DOHH2 (cell line): Measurements from ENCODE around the gene TBC1D16.

Experiments
- H3F3A ChIP-seq: fragments of 200-600 bp; sonication (generic), shearing (Covaris generic); 2 replicates; pipeline ENCODE4 v1.6.0; 2016; ENCODE audit warnings: antibody characterized with exemption, mild to moderate bottlenecking; ENCODE audit not compliant: control insufficient read depth, insufficient read depth
- H3K27ac ChIP-seq: fragments of 200-600 bp; sonication (generic); 2 replicates; pipeline ENCODE4 v1.5.1; 2014; ENCODE audit warnings: low read depth, mild to moderate bottlenecking, low read length, moderate library complexity
- H3K27me3 ChIP-seq: fragments of 200-600 bp; sonication (generic); 2 replicates; pipeline ENCODE4 v1.6.1; 2014; ENCODE audit warnings: mild to moderate bottlenecking, low read length, mixed read lengths; ENCODE audit not compliant: control insufficient read depth
- H3K36me3 ChIP-seq: fragments of 200-600 bp; sonication (generic); 2 replicates; pipeline ENCODE4 v1.6.1; 2014; ENCODE audit warnings: mild to moderate bottlenecking, low read length, moderate library complexity, mixed read lengths; ENCODE audit not compliant: control insufficient read depth
- H3K4me1 ChIP-seq: fragments of 200-600 bp; sonication (generic); 2 replicates; pipeline ENCODE4 v1.6.1; 2014; ENCODE audit warnings: mild to moderate bottlenecking, low read length, mixed read lengths; ENCODE audit not compliant: control insufficient read depth
- H3K4me2 ChIP-seq: fragments of 200-600 bp; sonication (generic); 2 replicates; pipeline ENCODE4 v1.6.0; 2014; ENCODE audit warnings: mild to moderate bottlenecking, low read length, moderate library complexity
- H3K4me3 ChIP-seq: fragments of 200-600 bp; sonication (generic); 2 replicates; pipeline ENCODE4 v1.5.1; 2014; ENCODE audit warnings: mild to moderate bottlenecking, low read length, mixed read lengths
- H3K79me2 ChIP-seq: fragments of 200-600 bp; sonication (generic); 2 replicates; pipeline ENCODE4 v1.6.1; 2014; ENCODE audit warnings: mild to moderate bottlenecking, low read length, mixed read lengths; ENCODE audit not compliant: control insufficient read depth
- H3K9me2 ChIP-seq: fragments of 200-600 bp; sonication (generic); replicated peaks from 2 replicates; pipeline ENCODE4 v1.6.1; 2014; ENCODE audit warnings: mild to moderate bottlenecking, low read length, mixed read lengths; ENCODE audit not compliant: control insufficient read depth
- H3K9me3 ChIP-seq: fragments of 200-600 bp; sonication (generic); 2 replicates; pipeline ENCODE4 v1.6.1; 2014; ENCODE audit warnings: antibody characterized with exemption, low read length, mixed read lengths; ENCODE audit not compliant: control insufficient read depth, insufficient read depth
- H4K20me1 ChIP-seq: fragments of 200-600 bp; sonication (generic); 2 replicates; pipeline ENCODE4 v1.6.0; 2014; ENCODE audit warnings: low read depth, mild to moderate bottlenecking, antibody characterized with exemption, low read length, moderate library complexity; ENCODE audit not compliant: control insufficient read depth, insufficient read depth
- EZH2phosphoT487 ChIP-seq: fragments of 200-600 bp; sonication (generic); IDR thresholded peaks from 2 replicates; pipeline ENCODE4 v1.6.1; 2017; ENCODE audit warnings: borderline replicate concordance, mild to moderate bottlenecking, antibody characterized with exemption, low read length, moderate library complexity, mixed read lengths
- TF ChIP-seq, protein P1 (sequence below): fragments of 200-600 bp; sonication (generic); IDR thresholded peaks from one replicate; pipeline ENCODE4 v1.5.1; 2014; ENCODE audit warnings: antibody characterized with exemption, mild to moderate bottlenecking, low read depth, low read length; ENCODE audit not compliant: poor library complexity, severe bottlenecking

Gene TBC1D16

DNA sequence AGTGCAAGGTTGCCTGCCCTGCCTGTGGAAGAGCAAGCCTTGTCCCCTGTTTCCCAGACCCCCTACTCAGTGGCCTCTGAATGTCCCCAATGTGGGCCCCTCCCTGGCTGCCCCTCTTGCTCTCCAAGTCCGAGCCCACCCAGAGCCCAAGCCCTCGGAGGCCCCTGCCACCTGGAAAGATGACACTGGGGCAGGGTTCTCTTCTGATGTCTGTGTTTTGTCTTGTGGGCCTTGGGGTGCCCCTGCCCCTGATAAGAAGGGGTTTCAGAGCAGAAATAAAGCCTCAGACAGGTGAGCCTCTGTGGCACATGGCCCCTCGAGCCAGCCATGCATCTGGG, 111.1 kb downstream of the TBC1D16 start:
- Histone ChIP-seq H3K9me2 (no peaks in the 10 kb centered on the region), H3K27ac (no peak overlapping the region), H3K4me3 (no peak overlapping the region), H3K9me3 (no peaks in the 10 kb centered on the region), H3F3A (no peaks in the 10 kb centered on the region), H4K20me1 (no peaks in the 10 kb centered on the region), H3K4me1 (no peaks in the 10 kb centered on the region), H3K4me2 (no peak overlapping the region), H3K36me3 (no peaks in the 10 kb centered on the region), H3K79me2 (no peaks in the 10 kb centered on the region), H3K27me3 (peaks cover 3% of the 10 kb centered on the region; the same call in 1 of the 2 replicates)
- TF ChIP-seq, protein P1, sequence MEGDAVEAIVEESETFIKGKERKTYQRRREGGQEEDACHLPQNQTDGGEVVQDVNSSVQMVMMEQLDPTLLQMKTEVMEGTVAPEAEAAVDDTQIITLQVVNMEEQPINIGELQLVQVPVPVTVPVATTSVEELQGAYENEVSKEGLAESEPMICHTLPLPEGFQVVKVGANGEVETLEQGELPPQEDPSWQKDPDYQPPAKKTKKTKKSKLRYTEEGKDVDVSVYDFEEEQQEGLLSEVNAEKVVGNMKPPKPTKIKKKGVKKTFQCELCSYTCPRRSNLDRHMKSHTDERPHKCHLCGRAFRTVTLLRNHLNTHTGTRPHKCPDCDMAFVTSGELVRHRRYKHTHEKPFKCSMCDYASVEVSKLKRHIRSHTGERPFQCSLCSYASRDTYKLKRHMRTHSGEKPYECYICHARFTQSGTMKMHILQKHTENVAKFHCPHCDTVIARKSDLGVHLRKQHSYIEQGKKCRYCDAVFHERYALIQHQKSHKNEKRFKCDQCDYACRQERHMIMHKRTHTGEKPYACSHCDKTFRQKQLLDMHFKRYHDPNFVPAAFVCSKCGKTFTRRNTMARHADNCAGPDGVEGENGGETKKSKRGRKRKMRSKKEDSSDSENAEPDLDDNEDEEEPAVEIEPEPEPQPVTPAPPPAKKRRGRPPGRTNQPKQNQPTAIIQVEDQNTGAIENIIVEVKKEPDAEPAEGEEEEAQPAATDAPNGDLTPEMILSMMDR, result peak; percentile 13
- no peak for TF ChIP-seq EZH2phosphoT487

DNA sequence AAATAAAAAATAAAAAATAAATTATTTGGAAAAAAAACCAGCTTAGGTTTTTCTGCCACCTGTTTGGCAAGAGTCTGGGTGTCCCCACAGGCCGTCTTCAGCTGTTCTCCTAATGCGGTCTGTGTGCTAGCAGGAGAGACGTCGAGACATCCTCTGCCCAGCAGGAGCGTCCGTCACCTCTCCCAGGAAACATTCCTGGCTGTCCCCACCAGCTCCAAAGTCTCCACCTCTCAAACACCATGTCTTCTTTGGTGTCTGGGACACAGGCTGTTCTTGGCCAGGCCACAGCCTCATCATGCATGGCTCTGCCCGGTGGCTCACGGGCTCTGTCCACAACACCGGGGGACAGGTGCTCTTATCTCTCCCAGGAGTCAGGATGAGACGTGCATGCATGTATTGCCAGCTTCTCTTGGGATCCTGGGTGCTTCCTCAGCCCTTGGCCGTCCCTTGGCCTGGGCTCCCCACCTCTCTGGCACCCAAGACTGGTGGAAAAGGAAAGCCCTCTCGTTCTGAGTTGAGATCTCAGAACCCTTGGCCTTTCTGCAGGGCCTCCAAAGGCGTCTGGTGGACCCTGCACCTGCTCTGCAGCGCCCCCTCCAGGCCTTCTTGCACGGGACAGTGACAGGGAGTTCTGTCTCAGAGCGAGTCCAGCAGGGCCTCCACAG, 111.6 kb downstream of the TBC1D16 start:
- no peak for TF ChIP-seq EZH2phosphoT487
- TF ChIP-seq, protein P1, result peak; percentile 82
- H4K20me1 ChIP-seq, result no peaks in the 10 kb centered on the region
- H3F3A ChIP-seq, result no peaks in the 10 kb centered on the region
- H3K4me1 ChIP-seq, result no peaks in the 10 kb centered on the region
- no peak overlapping the region for H3K4me3 ChIP-seq
- H3K9me2 ChIP-seq, result no peaks in the 10 kb centered on the region
- no peaks in the 10 kb centered on the region for H3K9me3 ChIP-seq
- no peaks in the 10 kb centered on the region for H3K36me3 ChIP-seq
- H3K27me3 ChIP-seq, result peaks cover 3% of the 10 kb centered on the region; the same call in 1 of the 2 replicates
- H3K27ac ChIP-seq, result no peak overlapping the region
- H3K4me2 ChIP-seq, result no peak overlapping the region
- H3K79me2 ChIP-seq, result no peaks in the 10 kb centered on the region

DNA sequence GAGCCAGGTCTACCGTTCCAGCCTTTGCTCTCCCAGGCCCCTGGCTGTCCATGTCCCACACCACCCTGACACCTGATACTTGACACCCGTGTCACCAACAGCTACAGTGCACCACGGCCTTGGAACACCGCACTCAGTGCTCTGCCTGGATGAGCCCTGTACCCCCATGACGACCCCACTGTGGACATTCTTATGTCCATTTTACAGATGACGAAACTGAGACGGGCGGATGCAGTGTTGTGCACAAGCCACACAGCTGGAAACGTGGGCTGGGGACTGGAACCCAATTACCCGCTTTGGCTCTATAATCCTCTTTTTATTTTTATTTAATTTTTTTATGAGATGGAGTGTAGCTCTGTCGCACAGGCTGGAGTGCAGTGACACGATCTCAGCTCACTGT, 112.9 kb downstream of the TBC1D16 start:
- no peaks in the 10 kb centered on the region for H3F3A ChIP-seq
- H3K4me2 ChIP-seq, result no peak overlapping the region
- peaks cover 3% of the 10 kb centered on the region; the same call in 1 of the 2 replicates for H3K27me3 ChIP-seq
- H3K9me2 ChIP-seq, result no peaks in the 10 kb centered on the region
- TF ChIP-seq, protein P1, result no peak
- no peak for TF ChIP-seq EZH2phosphoT487
- H3K79me2 ChIP-seq, result no peaks in the 10 kb centered on the region
- H3K27ac ChIP-seq, result no peak overlapping the region
- H4K20me1 ChIP-seq, result no peaks in the 10 kb centered on the region
- no peak overlapping the region for H3K4me3 ChIP-seq
- no peaks in the 10 kb centered on the region for H3K36me3 ChIP-seq
- H3K9me3 ChIP-seq, result no peaks in the 10 kb centered on the region
- H3K4me1 ChIP-seq, result no peaks in the 10 kb centered on the region
